DND-41 (cell line): Measurements from ENCODE around the gene ADH5.

Experiments used
- ATAC-seq: fragments of 200-7000 bp; cut with Tn5 transposase; 3 replicates; pipeline ENCODE4 v1.9.1; 2021; ENCODE audit warnings: low read depth; ENCODE audit not compliant: insufficient read depth
- DNase-seq: peaks from one replicate; pipeline ENCODE4 v3.0.0-alpha.2; 2020
- H2AFZ ChIP-seq: 2 replicates; pipeline ENCODE4 v1.6.0; 2012; ENCODE audit warnings: low read depth, low read length
- H3K27ac ChIP-seq: 2 replicates; pipeline ENCODE4 v1.5.1; 2012; ENCODE audit warnings: low read length, inconsistent platforms
- H3K27me3 ChIP-seq: fragments of 200-600 bp; sonication (generic); 2 replicates; pipeline ENCODE4 v1.6.0; 2012; ENCODE audit warnings: low read length, mild to moderate bottlenecking, inconsistent platforms; ENCODE audit not compliant: insufficient read depth, poor library complexity
- H3K36me3 ChIP-seq: 2 replicates; pipeline ENCODE4 v1.5.1; 2012; ENCODE audit warnings: low read length, inconsistent platforms; ENCODE audit not compliant: insufficient read depth
- H3K4me1 ChIP-seq: 2 replicates; pipeline ENCODE4 v1.5.1; 2012; ENCODE audit warnings: mild to moderate bottlenecking, low read length; ENCODE audit not compliant: insufficient read depth
- H3K4me2 ChIP-seq: 2 replicates; pipeline ENCODE4 v1.6.0; 2012; ENCODE audit warnings: mild to moderate bottlenecking, moderate library complexity, low read length, inconsistent platforms; ENCODE audit not compliant: insufficient read depth
- H3K4me3 ChIP-seq, 2 experiments: fragments of 200-600 bp in 1 of 2; shearing (Covaris generic) in 1 of 2; 2 replicates each; pipeline ENCODE4 v1.5.1; 2012 to 2016; ENCODE audit warnings: inconsistent platforms in 2 of 2, low read length in 2 of 2, mild to moderate bottlenecking in 2 of 2, low read depth in 1 of 2, moderate library complexity in 1 of 2
- H3K79me2 ChIP-seq: 2 replicates; pipeline ENCODE4 v1.6.0; 2012; ENCODE audit warnings: low read length, inconsistent platforms; ENCODE audit not compliant: insufficient read depth
- H3K9ac ChIP-seq: 2 replicates; pipeline ENCODE4 v1.6.0; 2012; ENCODE audit warnings: low read depth, mild to moderate bottlenecking, inconsistent platforms, low read length, moderate library complexity
- H3K9me3 ChIP-seq: 2 replicates; pipeline ENCODE4 v1.5.1; 2012; ENCODE audit warnings: low read length, moderate library complexity, mild to moderate bottlenecking, inconsistent platforms; ENCODE audit not compliant: insufficient read depth, severe bottlenecking
- H4K20me1 ChIP-seq: 2 replicates; pipeline ENCODE4 v1.6.0; 2012; ENCODE audit warnings: low read length; ENCODE audit not compliant: insufficient read depth
- CTCF ChIP-seq: IDR thresholded peaks from 2 replicates; pipeline ENCODE4 v1.5.1; 2012; ENCODE audit warnings: borderline replicate concordance, low read length, moderate library complexity, mild to moderate bottlenecking; ENCODE audit not compliant: poor library complexity, severe bottlenecking; ENCODE audit errors: extremely low read depth
- EZH2 ChIP-seq: IDR thresholded peaks from 3 replicates; pipeline ENCODE4 v1.6.1; 2012; ENCODE audit warnings: borderline replicate concordance, low read depth, mild to moderate bottlenecking, moderate library complexity, low read length, inconsistent platforms; ENCODE audit not compliant: severe bottlenecking

Gene ADH5

DNA sequence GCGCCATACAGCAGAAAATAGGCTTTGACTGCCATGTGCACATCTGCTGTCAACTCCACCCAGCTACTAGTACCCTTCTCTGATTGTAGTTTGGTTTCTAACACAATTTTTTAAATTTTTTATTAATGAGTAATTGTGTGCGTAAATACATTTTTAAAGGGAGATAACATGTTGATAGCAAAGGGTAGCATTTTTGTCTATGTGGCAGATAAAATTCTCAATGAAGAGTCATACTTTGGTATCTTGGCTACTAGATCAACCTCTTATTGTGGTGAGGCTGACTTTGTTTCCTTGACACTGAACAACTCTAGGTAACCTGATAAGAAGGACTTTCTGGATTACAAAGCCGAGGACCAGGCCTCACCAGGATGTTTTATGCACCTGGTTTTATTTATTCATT, 46.0 kb upstream of the ADH5 start:
- no peaks in the 10 kb centered on the region for H3K27me3 ChIP-seq
- no peak overlapping the region for H3K9ac ChIP-seq
- no peaks in the 10 kb centered on the region for H3K79me2 ChIP-seq
- H4K20me1 ChIP-seq: no peaks in the 10 kb centered on the region
- no peak overlapping the region for H3K27ac ChIP-seq
- no peaks in the 10 kb centered on the region for H3K4me1 ChIP-seq
- ATAC-seq (no peak), DNase-seq (no peak)
- no peak overlapping the region for H2AFZ ChIP-seq
- TF ChIP-seq EZH2 (no peak), CTCF (no peak)
- H3K4me3 ChIP-seq: no peak overlapping the region
- peaks cover 3% of the 10 kb centered on the region for H3K9me3 ChIP-seq
- no peak overlapping the region for H3K4me2 ChIP-seq
- H3K36me3 ChIP-seq: no peaks in the 10 kb centered on the region

DNA sequence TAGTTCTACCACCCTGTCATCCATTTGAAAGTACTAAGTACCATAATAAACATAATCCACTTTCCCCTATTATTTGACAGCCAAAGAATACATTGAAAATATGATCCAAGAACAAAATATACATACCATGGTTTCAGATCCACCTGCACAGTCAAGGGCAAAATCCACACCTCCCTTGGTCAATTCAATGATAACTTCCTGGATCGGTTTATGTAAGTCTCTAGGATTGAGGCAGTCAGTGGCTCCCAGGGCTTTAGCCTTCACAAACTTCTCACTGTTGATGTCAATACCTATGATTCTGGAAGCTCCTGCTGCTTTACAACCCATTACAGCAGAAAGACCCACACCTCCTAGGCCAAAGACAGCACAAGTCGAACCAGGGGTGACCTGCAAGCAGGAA, 42.8 kb upstream of the ADH5 start:
- TF ChIP-seq EZH2 (no peak), CTCF (no peak)
- Histone ChIP-seq H3K4me1 (no peaks in the 10 kb centered on the region), H3K79me2 (no peaks in the 10 kb centered on the region), H4K20me1 (no peaks in the 10 kb centered on the region), H3K9ac (no peak overlapping the region), H3K4me2 (no peak overlapping the region), H3K9me3 (peaks cover 8% of the 10 kb centered on the region), H3K4me3 (no peak overlapping the region), H3K36me3 (no peaks in the 10 kb centered on the region), H3K27ac (no peak overlapping the region), H2AFZ (no peak overlapping the region), H3K27me3 (no peaks in the 10 kb centered on the region)
- ATAC-seq (no peak), DNase-seq (no peak)

DNA sequence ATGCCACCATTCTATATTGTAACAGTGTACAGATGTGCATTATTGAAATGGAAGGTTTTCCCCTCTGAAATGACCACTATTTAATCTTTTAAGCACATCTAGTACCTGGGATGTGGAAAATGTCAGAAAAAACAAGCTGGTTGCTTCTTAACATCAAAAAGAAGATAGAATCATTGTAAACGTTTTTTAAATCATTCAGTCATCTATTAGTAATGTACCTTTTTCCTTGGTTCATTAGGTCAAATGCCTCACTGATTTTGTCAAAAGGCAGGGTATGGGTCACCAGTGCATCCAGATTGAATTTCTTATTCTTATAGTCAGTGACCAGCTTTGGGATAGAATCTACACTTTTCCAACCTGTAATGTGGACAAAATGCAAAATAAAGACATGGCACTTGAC, 37.8 kb upstream of the ADH5 start:
- no peaks in the 10 kb centered on the region for H3K79me2 ChIP-seq
- no peak overlapping the region for H2AFZ ChIP-seq
- no peak overlapping the region for H3K27ac ChIP-seq
- DNase-seq (no peak), ATAC-seq (no peak)
- H3K4me3 ChIP-seq: no peak overlapping the region
- peaks cover 8% of the 10 kb centered on the region for H3K9me3 ChIP-seq
- no peaks in the 10 kb centered on the region for H4K20me1 ChIP-seq
- H3K36me3 ChIP-seq: no peaks in the 10 kb centered on the region
- TF ChIP-seq CTCF (no peak), EZH2 (no peak)
- no peaks in the 10 kb centered on the region for H3K4me1 ChIP-seq
- H3K9ac ChIP-seq: no peak overlapping the region
- no peaks in the 10 kb centered on the region for H3K27me3 ChIP-seq
- H3K4me2 ChIP-seq: no peak overlapping the region

- Histone ChIP-seq H4K20me1 (no peaks in the 10 kb centered on the region), H3K9ac (no peak overlapping the region), H2AFZ (no peak overlapping the region), H3K4me2 (no peak overlapping the region), H3K36me3 (no peaks in the 10 kb centered on the region), H3K27ac (no peak overlapping the region), H3K27me3 (no peaks in the 10 kb centered on the region), H3K79me2 (no peaks in the 10 kb centered on the region), H3K4me3 (no peak overlapping the region), H3K4me1 (no peaks in the 10 kb centered on the region), H3K9me3 (no peaks in the 10 kb centered on the region)
- TF ChIP-seq EZH2: no peak
- TF ChIP-seq CTCF: no peak
- ATAC-seq (no peak), DNase-seq (no peak)
Measured at GRCh38 chr4:99121008-99121407, 32.4 kb upstream of the ADH5 start.
